NB4 (cell line): Measurements from ENCODE around the gene GFAP.

Experiments used
- MYC ChIP-seq: IDR thresholded peaks from 2 replicates; pipeline ENCODE4 v1.6.1; 2011; ENCODE audit warnings: low read depth, low read length
- POLR2A ChIP-seq: IDR thresholded peaks from 2 replicates; pipeline ENCODE4 v1.6.1; 2011; ENCODE audit warnings: mild to moderate bottlenecking; ENCODE audit not compliant: insufficient read length; ENCODE audit errors: extremely low read depth
- TF ChIP-seq, protein P1 (sequence below): IDR thresholded peaks from one replicate; pipeline ENCODE4 v1.5.1; 2012; ENCODE audit warnings: low read depth, low read length

GRCh38 chr17:44932787-44933097, 17.4 kb upstream of the GFAP start:
- TF ChIP-seq, protein P1, sequence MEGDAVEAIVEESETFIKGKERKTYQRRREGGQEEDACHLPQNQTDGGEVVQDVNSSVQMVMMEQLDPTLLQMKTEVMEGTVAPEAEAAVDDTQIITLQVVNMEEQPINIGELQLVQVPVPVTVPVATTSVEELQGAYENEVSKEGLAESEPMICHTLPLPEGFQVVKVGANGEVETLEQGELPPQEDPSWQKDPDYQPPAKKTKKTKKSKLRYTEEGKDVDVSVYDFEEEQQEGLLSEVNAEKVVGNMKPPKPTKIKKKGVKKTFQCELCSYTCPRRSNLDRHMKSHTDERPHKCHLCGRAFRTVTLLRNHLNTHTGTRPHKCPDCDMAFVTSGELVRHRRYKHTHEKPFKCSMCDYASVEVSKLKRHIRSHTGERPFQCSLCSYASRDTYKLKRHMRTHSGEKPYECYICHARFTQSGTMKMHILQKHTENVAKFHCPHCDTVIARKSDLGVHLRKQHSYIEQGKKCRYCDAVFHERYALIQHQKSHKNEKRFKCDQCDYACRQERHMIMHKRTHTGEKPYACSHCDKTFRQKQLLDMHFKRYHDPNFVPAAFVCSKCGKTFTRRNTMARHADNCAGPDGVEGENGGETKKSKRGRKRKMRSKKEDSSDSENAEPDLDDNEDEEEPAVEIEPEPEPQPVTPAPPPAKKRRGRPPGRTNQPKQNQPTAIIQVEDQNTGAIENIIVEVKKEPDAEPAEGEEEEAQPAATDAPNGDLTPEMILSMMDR: no peak
- no peak for TF ChIP-seq POLR2A
- no peak for TF ChIP-seq MYC
